GM10847 (cell line): ENCODE measurements around the gene PRKAG2.

Experiments
- POLR2A ChIP-seq: IDR thresholded peaks from 2 replicates; pipeline ENCODE4 v1.6.1; 2011; ENCODE audit not compliant: insufficient read length; ENCODE audit errors: extremely low read depth

The PRKAG2 gene

DNA sequence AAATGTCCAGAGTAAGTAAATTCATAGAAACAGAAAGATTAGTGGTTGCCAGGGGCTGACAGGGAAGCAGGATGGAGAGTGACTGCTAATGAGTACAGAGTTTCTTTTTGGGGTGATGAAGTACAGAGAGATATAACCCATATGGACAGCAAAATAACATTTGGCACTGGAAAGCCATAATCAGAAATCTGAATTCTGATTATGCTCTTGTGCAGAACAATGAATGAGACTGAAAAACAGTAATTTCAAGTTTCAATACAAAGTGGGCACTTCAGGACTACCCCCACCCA is 361.7 kb downstream of the PRKAG2 start:
- TF ChIP-seq POLR2A = no peak

DNA sequence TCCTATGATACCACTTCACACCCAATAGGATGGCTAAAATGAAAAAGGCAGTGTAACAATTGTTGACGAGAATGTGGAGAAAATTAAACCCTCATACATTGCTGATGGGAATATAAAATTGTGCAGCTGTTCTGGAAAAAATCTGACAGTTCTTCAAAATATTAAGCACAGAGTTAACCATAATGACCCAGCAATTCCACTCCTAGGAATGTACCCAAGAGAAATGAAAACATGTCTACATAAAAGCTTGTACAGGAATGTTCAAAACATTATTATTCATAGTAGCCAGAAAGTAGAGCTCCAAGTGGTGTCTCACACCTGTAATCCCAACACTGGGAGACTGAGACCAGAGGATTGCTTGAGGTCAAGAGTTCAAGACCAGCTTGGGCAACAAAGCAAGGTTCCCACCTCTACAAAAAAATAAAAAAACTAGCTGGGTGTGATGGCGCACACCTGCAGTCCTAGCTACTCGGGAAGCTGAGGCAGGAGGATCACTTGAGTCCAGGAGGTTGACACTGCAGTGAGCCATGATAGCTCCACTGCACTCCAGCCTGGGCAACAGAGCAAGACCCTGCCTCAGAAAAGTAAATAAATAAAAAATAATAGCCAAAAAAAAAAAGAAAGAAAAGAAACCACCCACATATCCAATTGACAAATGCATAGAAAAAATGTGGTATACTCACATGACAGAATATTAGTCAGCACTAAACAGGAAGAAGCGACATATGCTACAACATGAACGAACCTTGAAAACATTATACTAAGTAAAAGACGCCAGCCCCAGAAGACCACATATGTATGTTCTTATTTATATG is 362.2 kb downstream of the PRKAG2 start:
- no peak for TF ChIP-seq POLR2A

DNA sequence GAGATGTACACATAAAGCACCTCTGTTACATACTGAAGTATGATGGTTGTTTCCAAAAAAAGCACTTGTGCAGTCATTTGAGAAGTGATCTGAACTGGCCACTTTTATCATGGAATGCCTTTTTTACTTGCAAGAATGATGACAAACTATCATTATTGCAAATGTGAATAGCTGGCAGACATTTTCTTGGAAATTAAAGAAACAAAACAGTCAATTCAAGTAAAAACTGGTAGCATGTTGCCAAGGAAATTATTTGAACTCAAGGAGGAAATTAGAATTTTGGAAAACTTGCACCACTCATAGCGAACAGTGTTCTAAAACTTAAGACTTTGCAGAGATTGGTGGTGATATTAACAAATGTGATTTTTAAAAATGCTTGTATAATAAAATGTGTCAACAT is 363.8 kb downstream of the PRKAG2 start:
- TF ChIP-seq POLR2A = no peak

DNA sequence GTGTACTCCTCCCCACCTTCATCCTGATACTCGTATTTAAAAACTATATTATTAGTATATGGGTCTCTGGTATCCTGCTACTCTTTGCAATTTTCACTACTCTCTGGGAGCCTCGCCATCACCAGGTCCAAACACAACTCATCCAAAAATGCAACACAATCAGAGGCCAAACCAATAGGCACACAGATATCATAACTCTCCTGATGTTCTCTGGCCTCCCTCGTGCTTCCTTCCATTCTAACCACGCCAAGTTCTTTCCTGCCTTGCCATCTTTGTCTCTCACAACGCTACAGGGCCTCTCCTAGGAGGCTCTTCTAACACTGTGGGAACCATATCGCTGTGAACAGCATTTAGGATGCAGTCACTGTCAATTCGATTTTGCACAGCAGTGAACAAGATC is 364.6 kb downstream of the PRKAG2 start:
- TF ChIP-seq POLR2A = no peak

DNA sequence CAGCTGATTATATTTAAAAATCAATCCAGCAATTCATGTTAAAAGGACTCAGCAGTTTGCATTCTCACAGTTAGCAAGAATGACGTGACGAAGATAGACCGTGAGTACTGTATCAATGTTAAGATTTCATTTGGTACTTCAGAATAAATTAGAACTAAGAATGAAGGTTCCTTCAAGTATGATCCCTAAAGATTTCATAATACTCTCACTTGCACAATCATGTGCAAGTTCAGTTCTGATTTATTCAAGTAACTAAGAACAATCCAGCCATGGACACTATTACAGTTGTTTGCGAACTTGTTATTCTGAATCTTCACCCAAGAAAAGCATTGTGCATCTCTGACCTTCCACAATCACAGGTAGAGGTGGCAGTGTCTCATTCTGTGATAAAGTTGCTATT is 365.0 kb downstream of the PRKAG2 start:
- TF ChIP-seq POLR2A = no peak

DNA sequence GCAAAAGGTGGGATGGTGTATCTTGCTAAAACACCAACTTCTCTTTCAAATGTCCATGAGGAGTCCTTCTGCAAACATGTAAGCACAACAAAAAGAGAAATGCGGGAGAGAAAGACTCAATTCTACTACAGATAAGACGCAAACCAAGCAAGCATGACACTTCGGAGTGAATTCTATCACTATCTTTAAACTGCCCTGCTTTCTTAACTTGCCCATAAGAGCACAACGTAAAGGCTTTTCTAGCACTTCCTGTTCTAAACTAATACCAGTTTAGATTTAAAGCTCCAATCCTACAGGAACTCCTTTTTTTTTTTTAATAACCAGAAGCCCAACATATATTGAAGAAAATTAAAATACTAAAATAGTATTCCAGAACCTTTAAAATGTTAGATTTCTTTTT is 365.6 kb downstream of the PRKAG2 start:
- TF ChIP-seq POLR2A = no peak

DNA sequence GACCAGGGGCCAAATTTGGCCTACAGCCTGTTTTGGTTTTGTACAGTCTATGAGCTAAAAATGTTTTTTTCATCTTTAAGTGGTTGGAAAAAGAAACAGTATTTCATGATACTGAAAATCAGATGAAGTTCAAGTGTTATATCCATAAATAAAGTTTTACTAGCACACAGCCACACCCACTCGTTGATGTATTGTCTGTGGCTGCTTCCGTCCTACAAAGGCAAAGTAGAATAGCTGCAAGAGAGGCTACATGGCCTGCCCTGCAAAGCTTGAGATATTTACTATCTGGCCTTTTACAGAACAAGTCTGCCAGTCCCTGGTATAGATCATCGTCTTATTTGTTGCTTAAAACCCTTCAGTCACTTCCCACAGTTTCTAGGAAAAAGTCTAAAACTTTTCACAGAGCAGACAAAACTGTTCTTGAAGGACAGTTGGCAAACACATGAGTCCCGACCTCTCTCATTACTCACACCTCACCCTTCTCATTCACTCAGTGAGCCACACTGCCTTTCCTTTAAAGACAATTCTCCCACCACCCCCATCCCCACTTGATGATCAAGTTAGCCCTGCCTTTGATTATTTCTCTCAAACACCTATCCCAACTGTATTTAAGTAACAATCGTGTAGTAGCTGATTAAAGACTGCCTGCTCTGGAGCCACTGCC is 367.1 kb downstream of the PRKAG2 start:
- TF ChIP-seq POLR2A = no peak

DNA sequence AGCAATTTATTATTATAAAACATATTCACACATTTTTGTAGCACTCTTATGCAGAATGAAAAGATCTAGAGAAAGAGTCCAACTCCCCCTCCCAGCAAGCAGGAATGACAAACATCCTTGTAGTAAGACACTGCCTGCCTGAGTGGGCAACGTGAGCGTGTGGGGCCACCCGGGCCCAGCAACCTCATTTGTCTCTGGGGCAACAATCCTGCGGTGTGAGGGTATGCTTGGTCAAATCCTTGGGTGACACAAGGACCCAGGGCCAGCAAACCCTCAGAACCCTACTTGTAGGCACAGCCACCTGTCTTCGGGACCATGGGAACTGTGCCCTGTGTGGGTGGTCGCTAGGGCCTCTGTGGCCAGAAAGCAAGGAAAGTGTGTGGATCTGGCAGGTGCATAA is 367.9 kb downstream of the PRKAG2 start:
- no peak for TF ChIP-seq POLR2A

DNA sequence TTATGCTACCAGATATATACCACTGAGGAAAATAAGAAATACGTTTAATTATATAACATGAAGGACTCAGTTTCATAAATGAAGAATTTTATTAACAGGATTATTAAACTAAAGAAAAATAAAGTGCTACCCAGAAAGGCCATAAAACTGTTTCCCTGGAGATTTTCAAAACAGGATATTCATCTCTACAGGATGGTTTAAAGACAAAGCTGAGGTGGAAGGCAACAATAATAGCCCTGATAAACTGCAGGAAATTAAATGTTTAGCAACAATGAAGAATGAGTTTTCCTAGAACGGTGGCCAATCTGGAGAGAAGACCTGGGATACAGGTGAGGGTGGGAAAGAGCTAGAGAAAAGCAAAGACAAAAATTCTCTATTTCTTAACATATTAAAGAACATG is 369.1 kb downstream of the PRKAG2 start:
- no peak for TF ChIP-seq POLR2A

DNA sequence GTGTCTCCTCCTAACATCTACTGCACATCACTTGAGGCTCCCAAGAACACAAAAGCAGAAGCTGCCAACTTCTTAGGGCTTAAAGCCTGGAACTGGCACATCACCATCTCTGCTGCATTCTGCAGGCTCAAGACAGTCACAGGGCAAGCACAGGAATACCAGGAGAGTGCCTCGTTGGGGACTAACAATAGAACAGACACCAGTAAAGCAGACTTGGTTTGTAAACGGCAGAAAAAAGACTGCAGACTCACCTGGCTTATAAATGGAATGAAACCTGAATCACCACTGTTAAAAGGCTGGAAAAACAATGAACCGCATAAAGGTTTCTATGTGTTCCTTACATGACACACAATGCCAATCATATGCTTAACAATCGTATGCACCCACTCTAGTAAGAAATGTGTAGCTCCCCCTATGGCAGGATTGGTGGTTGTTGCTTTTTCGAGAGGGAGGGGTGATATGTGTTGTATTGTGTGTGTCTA is 370.0 kb downstream of the PRKAG2 start:
- no peak for TF ChIP-seq POLR2A
